ENCODE data around the gene SYNJ2. TPM values are rescaled to one million over a fixed set of nuclear protein-coding genes. Genes with fewer than 3 reads are reported as not detected.

SYNJ2 gene
- total RNA-seq, 2 experiments from 2014 or later, result 34.6 to 38.0 TPM

GRCh38 chr6:157942351-157942750 is 39.3 kb upstream of the SYNJ2 start:
- H3K36me3 ChIP-seq (ENCODE audit: insufficient read depth, low read length), result peaks cover 60% of the 10 kb centered on the region
- no peaks in the 10 kb centered on the region for H3K4me1 ChIP-seq (ENCODE audit: insufficient read depth, low read length)
- no peak for DNase-seq
- POLR2A ChIA-PET, result no interaction called here
- Mint-ChIP-seq H3K4me3 (no peak overlapping the region), H3K4me1 (ENCODE audit: low read depth) (peaks cover 4% of the 10 kb centered on the region), H3K9me3 (no peaks in the 10 kb centered on the region), H3K36me3 (ENCODE audit: low read depth) (peaks cover 95% of the 10 kb centered on the region), H3K27me3 (no peaks in the 10 kb centered on the region), H3K27ac (no peak overlapping the region)
- CTCF ChIA-PET, result no interaction called here
- ATAC-seq (ENCODE audit: poor library complexity), result no peak
- no peak overlapping the region for H3K4me3 ChIP-seq (ENCODE audit: low read length)
- no peaks in the 10 kb centered on the region for H3K27me3 ChIP-seq (ENCODE audit: control insufficient read depth in 1 of 2, insufficient read depth in 2 of 2, low read length in 2 of 2)
- intact Hi-C loops (cut with DNase I, micrococcal nuclease), result loop anchor here in 1 of 2 experiments (5.0 kb wide), 1 partner anchor 130 kb away; no protein-coding TSS in a partner anchor
- H3K27ac ChIP-seq (ENCODE audit: low read depth in 1 of 2, low read length in 2 of 2), result no peak overlapping the region
- no peaks in the 10 kb centered on the region for H3K9me3 ChIP-seq (ENCODE audit: control insufficient read depth in 1 of 2, insufficient read depth in 1 of 2, low read length in 2 of 2)
- TF ChIP-seq, protein P1, sequence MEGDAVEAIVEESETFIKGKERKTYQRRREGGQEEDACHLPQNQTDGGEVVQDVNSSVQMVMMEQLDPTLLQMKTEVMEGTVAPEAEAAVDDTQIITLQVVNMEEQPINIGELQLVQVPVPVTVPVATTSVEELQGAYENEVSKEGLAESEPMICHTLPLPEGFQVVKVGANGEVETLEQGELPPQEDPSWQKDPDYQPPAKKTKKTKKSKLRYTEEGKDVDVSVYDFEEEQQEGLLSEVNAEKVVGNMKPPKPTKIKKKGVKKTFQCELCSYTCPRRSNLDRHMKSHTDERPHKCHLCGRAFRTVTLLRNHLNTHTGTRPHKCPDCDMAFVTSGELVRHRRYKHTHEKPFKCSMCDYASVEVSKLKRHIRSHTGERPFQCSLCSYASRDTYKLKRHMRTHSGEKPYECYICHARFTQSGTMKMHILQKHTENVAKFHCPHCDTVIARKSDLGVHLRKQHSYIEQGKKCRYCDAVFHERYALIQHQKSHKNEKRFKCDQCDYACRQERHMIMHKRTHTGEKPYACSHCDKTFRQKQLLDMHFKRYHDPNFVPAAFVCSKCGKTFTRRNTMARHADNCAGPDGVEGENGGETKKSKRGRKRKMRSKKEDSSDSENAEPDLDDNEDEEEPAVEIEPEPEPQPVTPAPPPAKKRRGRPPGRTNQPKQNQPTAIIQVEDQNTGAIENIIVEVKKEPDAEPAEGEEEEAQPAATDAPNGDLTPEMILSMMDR (IDR thresholded peaks at IDR 0.05), result no peak

- ATAC-seq (ENCODE audit: poor library complexity) (no peak), DNase-seq (no peak)
- Mint-ChIP-seq H3K4me1 (ENCODE audit: low read depth) (peaks cover 4% of the 10 kb centered on the region), H3K9me3 (no peaks in the 10 kb centered on the region), H3K36me3 (ENCODE audit: low read depth) (peaks cover 88% of the 10 kb centered on the region), H3K27ac (peak overlapping the region; percentile 39), H3K4me3 (no peak overlapping the region), H3K27me3 (no peaks in the 10 kb centered on the region)
- no peaks in the 10 kb centered on the region for H3K27me3 ChIP-seq (ENCODE audit: control insufficient read depth in 1 of 2, insufficient read depth in 2 of 2, low read length in 2 of 2)
- ChIA-PET POLR2A (no interaction called here), CTCF (no interaction called here)
- TF ChIP-seq, protein P1 (IDR thresholded peaks at IDR 0.05), result no peak
- intact Hi-C loops (cut with DNase I, micrococcal nuclease), result loop anchor here in 1 of 2 experiments (5.0 kb wide), 1 partner anchor 129 kb away; no protein-coding TSS in a partner anchor
- H3K27ac ChIP-seq (ENCODE audit: low read depth in 1 of 2, low read length in 2 of 2), result no peak overlapping the region
- no peaks in the 10 kb centered on the region for H3K4me1 ChIP-seq (ENCODE audit: insufficient read depth, low read length)
- no peaks in the 10 kb centered on the region for H3K9me3 ChIP-seq (ENCODE audit: control insufficient read depth in 1 of 2, insufficient read depth in 1 of 2, low read length in 2 of 2)
- H3K36me3 ChIP-seq (ENCODE audit: insufficient read depth, low read length), result peaks cover 50% of the 10 kb centered on the region
- no peak overlapping the region for H3K4me3 ChIP-seq (ENCODE audit: low read length)
These were observed 38.3 kb upstream of the SYNJ2 start for GRCh38 chr6:157943249-157943963.

GRCh38 chr6:157943964-157944283 is 37.7 kb upstream of the SYNJ2 start:
- TF ChIP-seq, protein P1 (IDR thresholded peaks at IDR 0.05), result no peak
- intact Hi-C loops (cut with DNase I, micrococcal nuclease), result loop anchor here in 1 of 2 experiments (5.0 kb wide), 1 partner anchor 128 kb away; no protein-coding TSS in a partner anchor
- Histone ChIP-seq H3K4me3 (ENCODE audit: low read length) (no peak overlapping the region), H3K9me3 (ENCODE audit: control insufficient read depth in 1 of 2, insufficient read depth in 1 of 2, low read length in 2 of 2) (no peaks in the 10 kb centered on the region), H3K36me3 (ENCODE audit: insufficient read depth, low read length) (peaks cover 45% of the 10 kb centered on the region), H3K27ac (ENCODE audit: low read depth in 1 of 2, low read length in 2 of 2) (no peak overlapping the region), H3K27me3 (ENCODE audit: control insufficient read depth in 1 of 2, insufficient read depth in 2 of 2, low read length in 2 of 2) (no peaks in the 10 kb centered on the region), H3K4me1 (ENCODE audit: insufficient read depth, low read length) (no peaks in the 10 kb centered on the region)
- H3K4me3 Mint-ChIP-seq, result no peak overlapping the region
- ChIA-PET CTCF (no interaction called here), POLR2A (no interaction called here)
- H3K27ac Mint-ChIP-seq, result peak overlapping the region; percentile 39
- DNase-seq (no peak), ATAC-seq (ENCODE audit: poor library complexity) (no peak)
- peaks cover 4% of the 10 kb centered on the region for H3K4me1 Mint-ChIP-seq (ENCODE audit: low read depth)
- H3K9me3 Mint-ChIP-seq, result no peaks in the 10 kb centered on the region
- no peaks in the 10 kb centered on the region for H3K27me3 Mint-ChIP-seq
- peaks cover 83% of the 10 kb centered on the region for H3K36me3 Mint-ChIP-seq (ENCODE audit: low read depth)

Data from CD4-positive, alpha-beta T cell (primary cell).